Calu3 (cell line): Measurements from ENCODE around the gene TNFRSF6B. TPM values are rescaled to one million over a fixed set of nuclear protein-coding genes. Genes with fewer than 3 reads are reported as not detected.

Experiments used
- BruUV-seq: library from RNA; stranded (reverse); fragments of 400-500 nt; replicated peaks from 2 replicates; lab custom pipeline; 2021; lab: Mats Ljungman, UMichigan
- CTCF ChIA-PET: fragments of 300-600 bp; sonication (Branson Sonifier 250); formaldehyde crosslinking; loops from one replicate; lab custom pipeline; 2022; ENCODE audit warnings: antibody characterized with exemption; lab: Charles Lee
- DNase-seq: peaks from one replicate; pipeline ENCODE4 v3.0.0; 2022
- H3K27ac Mint-ChIP-seq: one replicate; pipeline ENCODE4 v1.8.0; 2022; ENCODE audit warnings: mixed read lengths; ENCODE audit not compliant: unreplicated experiment
- H3K27me3 Mint-ChIP-seq: one replicate; pipeline ENCODE4 v1.8.0; 2022; ENCODE audit warnings: mixed read lengths; ENCODE audit not compliant: unreplicated experiment
- H3K36me3 Mint-ChIP-seq: one replicate; pipeline ENCODE4 v1.8.0; 2022; ENCODE audit warnings: mild to moderate bottlenecking, moderate library complexity, mixed read lengths; ENCODE audit not compliant: insufficient read depth, unreplicated experiment
- H3K4me1 Mint-ChIP-seq: one replicate; pipeline ENCODE4 v1.8.0; 2022; ENCODE audit warnings: mild to moderate bottlenecking, low read depth, mixed read lengths; ENCODE audit not compliant: unreplicated experiment
- H3K4me3 Mint-ChIP-seq: one replicate; pipeline ENCODE4 v1.8.0; 2022; ENCODE audit warnings: mild to moderate bottlenecking, low read depth, moderate library complexity, mixed read lengths; ENCODE audit not compliant: unreplicated experiment
- H3K9me3 Mint-ChIP-seq: one replicate; pipeline ENCODE4 v1.8.0; 2022; ENCODE audit warnings: low read depth, mixed read lengths; ENCODE audit not compliant: unreplicated experiment
- intact Hi-C: fragments of 100-400 bp; cut with micrococcal nuclease; formaldehyde crosslinking; loops from one replicate; pipeline ENCODE4 v1.10.0; 2022; ENCODE audit not compliant: unreplicated experiment
- total RNA-seq: library from RNA; stranded (reverse); gene quantifications from 2 replicates; pipeline ENCODE4 v1.2.3, GENCODE V29; 2022
- TF ChIP-seq, protein P1 (sequence below): fragments of 200-600 bp; IDR thresholded peaks from one replicate; pipeline ENCODE4 v1.8.0; 2022; ENCODE audit warnings: antibody characterized with exemption; ENCODE audit not compliant: unreplicated experiment

Gene TNFRSF6B
- total RNA-seq, 1 experiment from 2014 or later, result not detected

DNA sequence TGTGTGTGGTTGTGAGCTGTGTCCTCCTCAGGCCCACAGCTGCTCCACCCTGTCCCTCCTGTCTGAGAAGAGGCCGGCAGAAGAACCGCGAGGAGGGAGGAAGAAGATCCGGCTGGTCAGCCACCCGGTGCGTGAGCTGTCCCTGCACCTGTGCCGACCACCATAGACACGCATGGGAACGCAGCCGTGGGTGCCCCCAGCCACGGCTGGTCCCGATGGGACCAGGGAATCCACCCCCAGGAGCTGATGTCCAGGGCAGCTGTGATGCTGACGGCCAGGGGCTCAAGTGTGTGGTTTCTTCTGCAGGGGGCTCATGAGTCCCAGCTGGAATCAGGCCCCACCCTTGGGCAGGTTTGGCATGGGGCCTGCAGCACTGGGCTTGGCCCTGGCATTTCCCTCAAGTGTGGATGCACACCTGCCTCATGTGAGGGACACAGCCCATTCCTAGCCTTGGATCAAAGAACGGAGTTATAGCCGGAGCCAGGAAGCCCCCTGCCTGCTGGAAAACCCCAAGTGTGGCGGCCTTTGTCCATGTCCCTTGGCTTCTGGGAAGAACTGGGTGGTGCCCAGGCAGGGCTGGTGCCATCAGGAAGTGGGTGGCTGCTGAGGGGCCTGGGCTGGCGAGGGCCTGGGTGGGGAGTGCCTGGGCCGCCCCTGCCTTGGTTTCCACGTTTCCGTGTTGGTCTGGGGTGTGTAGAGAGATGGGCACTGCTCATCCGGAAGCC lies 4.6 kb upstream of the TNFRSF6B start:
- Mint-ChIP-seq H3K4me3 (peak overlapping the region; percentile 20), H3K27me3 (no peaks in the 10 kb centered on the region), H3K27ac (peak overlapping the region; percentile 83), H3K9me3 (no peaks in the 10 kb centered on the region), H3K36me3 (peaks cover 96% of the 10 kb centered on the region), H3K4me1 (peaks cover 18% of the 10 kb centered on the region)
- CTCF ChIA-PET, result interaction anchor here (1.0 to 2.1 kb wide), 3 partner anchors 9 to 154 kb away, joined by 3 to 11 read pairs (median 8); partner anchors contain the start of genes ARFRP1, PTK6 and ZGPAT
- intact Hi-C loops, result no loop called here
- TF ChIP-seq, protein P1, sequence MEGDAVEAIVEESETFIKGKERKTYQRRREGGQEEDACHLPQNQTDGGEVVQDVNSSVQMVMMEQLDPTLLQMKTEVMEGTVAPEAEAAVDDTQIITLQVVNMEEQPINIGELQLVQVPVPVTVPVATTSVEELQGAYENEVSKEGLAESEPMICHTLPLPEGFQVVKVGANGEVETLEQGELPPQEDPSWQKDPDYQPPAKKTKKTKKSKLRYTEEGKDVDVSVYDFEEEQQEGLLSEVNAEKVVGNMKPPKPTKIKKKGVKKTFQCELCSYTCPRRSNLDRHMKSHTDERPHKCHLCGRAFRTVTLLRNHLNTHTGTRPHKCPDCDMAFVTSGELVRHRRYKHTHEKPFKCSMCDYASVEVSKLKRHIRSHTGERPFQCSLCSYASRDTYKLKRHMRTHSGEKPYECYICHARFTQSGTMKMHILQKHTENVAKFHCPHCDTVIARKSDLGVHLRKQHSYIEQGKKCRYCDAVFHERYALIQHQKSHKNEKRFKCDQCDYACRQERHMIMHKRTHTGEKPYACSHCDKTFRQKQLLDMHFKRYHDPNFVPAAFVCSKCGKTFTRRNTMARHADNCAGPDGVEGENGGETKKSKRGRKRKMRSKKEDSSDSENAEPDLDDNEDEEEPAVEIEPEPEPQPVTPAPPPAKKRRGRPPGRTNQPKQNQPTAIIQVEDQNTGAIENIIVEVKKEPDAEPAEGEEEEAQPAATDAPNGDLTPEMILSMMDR, result no peak
- no TSS peak for BruUV-seq
- no peak for DNase-seq

DNA sequence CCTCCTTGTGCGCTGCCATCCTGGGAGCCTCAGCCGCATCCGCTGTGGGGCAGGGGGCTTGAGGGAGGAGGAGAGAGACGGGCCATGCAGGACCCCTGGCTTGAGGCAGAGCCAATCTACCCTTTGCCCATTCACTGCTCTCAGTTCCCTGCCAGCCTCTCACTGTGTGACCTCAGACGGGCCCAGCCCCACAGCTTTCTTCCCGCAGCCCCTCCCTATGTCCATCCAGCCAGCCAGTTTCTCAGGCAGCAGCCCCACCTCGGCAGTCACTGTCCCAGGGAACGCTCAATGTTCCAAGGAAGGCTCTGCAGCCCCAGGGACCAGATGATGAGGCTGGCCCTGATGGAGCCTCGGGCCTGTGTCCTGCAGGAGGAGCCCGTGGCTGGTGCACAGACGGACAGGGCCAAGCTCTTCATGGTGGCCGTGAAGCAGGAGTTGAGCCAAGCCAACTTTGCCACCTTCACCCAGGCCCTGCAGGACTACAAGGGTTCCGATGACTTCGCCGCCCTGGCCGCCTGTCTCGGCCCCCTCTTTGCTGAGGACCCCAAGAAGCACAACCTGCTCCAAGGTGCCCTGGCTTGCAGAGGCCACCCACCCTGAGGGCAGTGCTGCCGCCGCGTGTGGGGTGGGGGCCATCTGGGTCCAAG lies 3.9 kb upstream of the TNFRSF6B start:
- TF ChIP-seq, protein P1, result no peak
- peaks cover 96% of the 10 kb centered on the region for H3K36me3 Mint-ChIP-seq
- H3K4me1 Mint-ChIP-seq, result peaks cover 17% of the 10 kb centered on the region
- H3K27me3 Mint-ChIP-seq, result no peaks in the 10 kb centered on the region
- peak; percentile 64 for DNase-seq
- H3K9me3 Mint-ChIP-seq, result no peaks in the 10 kb centered on the region
- peak overlapping the region; percentile 83 for H3K27ac Mint-ChIP-seq
- BruUV-seq, result no TSS peak
- intact Hi-C loops, result no loop called here
- H3K4me3 Mint-ChIP-seq, result no peak overlapping the region
- CTCF ChIA-PET, result interaction anchor here (1.0 to 2.1 kb wide), 3 partner anchors 10 to 154 kb away, joined by 3 to 11 read pairs (median 8); partner anchors contain the start of genes ARFRP1, PTK6 and ZGPAT

DNA sequence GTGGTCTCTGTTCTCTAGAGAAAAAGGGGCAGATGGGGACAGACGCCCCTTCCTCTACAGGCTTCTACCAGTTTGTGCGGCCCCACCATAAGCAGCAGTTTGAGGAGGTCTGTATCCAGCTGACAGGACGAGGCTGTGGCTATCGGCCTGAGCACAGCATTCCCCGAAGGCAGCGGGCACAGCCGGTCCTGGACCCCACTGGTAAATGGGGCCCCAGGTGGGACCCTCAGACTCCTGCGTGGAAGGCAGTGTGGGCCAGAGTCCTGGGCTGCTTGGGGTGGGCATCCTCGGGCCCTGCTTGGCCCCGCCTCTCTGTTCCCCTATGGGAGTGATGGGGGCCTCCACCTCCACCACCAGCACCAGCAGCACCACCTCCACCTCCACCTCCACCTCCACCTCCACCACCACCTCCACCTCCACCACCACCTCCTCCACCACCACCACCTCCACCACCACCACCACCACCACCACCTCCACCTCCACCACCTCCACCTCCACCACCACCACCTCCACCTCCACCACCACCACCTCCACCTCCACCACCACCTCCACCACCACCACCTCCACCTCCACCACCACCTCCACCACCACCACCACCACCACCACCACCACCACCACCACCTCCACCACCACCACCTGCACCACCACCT lies 3.2 kb upstream of the TNFRSF6B start:
- Mint-ChIP-seq H3K27ac (peak overlapping the region; percentile 91), H3K9me3 (no peaks in the 10 kb centered on the region), H3K4me3 (peak overlapping the region; percentile 41), H3K36me3 (peaks cover 96% of the 10 kb centered on the region), H3K4me1 (peaks cover 22% of the 10 kb centered on the region), H3K27me3 (no peaks in the 10 kb centered on the region)
- CTCF ChIA-PET, result interaction anchor here (1.0 to 2.1 kb wide), 2 partner anchors 15 to 155 kb away, joined by 3 to 11 read pairs; partner anchors contain the start of genes ARFRP1, PTK6 and ZGPAT
- intact Hi-C loops, result no loop called here
- no peak for DNase-seq
- TF ChIP-seq, protein P1, result no peak
- no TSS peak for BruUV-seq

DNA sequence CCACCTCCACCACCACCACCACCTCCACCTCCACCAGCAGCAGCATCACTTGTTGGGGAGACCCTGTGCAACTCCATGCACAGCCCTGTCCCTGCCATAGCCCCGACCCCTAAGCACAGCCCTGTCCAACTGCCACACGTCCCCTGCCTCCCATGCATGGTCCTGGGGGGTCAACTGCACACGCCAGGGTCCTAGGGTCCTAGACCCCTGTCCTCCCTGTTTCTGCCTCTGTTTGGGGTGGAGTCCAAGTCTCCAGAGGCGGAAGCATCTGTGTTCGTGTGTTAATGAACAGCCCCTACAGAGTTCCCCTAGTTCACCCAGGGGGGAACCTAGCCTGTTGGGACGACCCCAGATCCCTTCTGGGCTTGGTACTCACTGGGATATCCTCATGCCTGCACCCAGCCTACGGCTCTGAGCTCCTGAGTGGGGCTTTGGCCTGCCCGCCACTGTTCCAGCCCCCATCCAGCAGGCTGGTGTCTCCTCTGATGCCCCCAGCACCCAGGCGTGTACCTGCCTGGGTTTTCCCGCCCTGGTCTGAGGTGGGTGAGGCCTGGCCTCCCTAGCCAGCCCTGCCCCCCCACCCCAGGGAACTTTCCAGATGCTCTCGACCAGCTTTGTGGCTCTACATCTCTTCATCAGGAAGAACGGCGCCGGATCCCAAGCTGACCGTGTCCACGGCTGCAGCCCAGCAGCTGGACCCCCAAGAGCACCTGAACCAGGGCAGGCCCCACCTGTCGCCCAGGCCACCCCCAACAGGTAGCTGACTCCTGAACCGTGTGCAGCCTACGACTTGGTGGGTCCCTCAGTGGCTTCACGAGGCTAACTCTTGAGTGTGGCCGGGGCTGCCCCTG lies 2.5 kb upstream of the TNFRSF6B start:
- Mint-ChIP-seq H3K9me3 (no peaks in the 10 kb centered on the region), H3K36me3 (peaks cover 96% of the 10 kb centered on the region), H3K27ac (peak overlapping the region; percentile 91), H3K4me3 (peak overlapping the region; percentile 41), H3K4me1 (peaks cover 30% of the 10 kb centered on the region), H3K27me3 (no peaks in the 10 kb centered on the region)
- TF ChIP-seq, protein P1, result no peak
- intact Hi-C loops, result no loop called here
- no TSS peak for BruUV-seq
- DNase-seq, result no peak
- CTCF ChIA-PET, result no interaction called here
